HL-60/S4 (cell line): ENCODE data around the gene TIMM50.
"Not testable (repeated sequence)": the region's sequence is repeated elsewhere in the genome, so short reads cannot be mapped to it uniquely, and the experiment has no call there.

Experiments used
- in situ Hi-C: fragments of 300-500 bp; cut with MboI; formaldehyde crosslinking; loops from 2 replicates; pipeline ENCODE4 v1.14.3; 2022; ENCODE audit warnings: low sequenced_read_pairs

The TIMM50 gene

GRCh38 chr19:39480337-39481228 is at the start of gene TIMM50:
TSS of gene TIMM50 (plus strand) at chr19:39480838. CDS start at chr19:39480854, 16 bp downstream.
- in situ Hi-C loops = no loop called here

DNA sequence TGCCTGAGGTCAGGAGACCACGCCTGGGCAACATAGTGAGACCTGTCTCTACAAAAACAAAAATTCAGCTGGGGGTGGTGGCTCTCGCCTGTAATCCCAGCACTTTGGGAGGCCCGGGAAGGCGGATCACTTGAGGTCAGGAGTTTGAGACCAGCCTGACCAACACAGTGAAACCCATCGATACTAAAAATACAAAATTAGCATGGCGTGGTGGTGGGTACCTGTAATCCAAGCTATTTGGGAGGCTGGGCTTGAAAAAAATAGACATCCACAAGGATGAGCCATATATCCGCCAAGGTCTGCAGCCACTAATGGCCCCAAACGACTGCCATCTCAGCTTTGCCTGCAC is 48.0 kb upstream of the TIMM50 start:
- in situ Hi-C loops = no loop called here

- in situ Hi-C loops = no loop called here
These were observed 47.1 kb upstream of the TIMM50 start for GRCh38 chr19:39433480-39434079.

DNA sequence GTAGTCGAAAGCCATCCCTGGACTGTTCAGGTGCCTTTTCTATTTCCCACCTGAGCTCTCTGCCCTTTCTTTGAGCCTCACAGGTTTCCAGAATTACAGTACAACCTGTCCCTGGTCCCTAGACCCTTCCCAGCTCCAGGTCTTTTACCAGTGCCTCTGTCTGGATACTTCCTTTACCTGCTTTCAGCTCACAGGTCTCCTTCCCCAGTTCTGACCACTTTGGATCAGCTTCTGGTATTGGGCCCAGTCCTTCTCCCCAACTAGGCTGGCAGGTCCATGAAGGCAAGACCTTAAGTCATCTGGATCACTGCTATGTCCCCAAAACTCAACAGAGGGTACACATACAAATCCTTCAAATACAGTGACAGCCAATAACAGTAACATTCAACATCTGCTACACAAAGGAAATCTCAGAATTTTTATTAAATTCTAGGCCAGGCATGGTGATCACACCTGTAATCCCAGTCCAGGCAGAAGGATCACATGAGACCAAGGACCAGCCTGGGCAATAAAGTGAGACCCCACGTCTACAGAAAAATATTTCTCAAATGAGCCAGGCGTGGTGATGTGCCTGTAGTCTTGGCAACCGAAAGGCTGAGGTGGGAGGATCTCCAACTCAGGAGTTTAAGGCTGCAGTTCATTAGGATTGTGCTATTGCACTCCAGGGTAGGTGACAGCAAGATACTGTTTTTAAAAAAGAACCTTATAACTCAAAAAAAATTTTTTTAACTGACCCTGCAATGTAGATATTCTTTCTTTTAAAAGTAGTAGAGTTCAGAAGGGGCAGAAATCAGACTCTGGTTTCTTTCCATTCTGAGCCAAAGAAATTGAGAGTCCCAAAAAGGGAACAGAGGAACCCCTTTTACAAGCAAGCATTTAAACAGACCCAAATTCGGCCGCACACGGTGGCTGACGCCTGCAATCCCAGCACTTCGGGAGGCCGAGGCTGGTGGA is 46.2 kb upstream of the TIMM50 start:
- in situ Hi-C loops = no loop called here

DNA sequence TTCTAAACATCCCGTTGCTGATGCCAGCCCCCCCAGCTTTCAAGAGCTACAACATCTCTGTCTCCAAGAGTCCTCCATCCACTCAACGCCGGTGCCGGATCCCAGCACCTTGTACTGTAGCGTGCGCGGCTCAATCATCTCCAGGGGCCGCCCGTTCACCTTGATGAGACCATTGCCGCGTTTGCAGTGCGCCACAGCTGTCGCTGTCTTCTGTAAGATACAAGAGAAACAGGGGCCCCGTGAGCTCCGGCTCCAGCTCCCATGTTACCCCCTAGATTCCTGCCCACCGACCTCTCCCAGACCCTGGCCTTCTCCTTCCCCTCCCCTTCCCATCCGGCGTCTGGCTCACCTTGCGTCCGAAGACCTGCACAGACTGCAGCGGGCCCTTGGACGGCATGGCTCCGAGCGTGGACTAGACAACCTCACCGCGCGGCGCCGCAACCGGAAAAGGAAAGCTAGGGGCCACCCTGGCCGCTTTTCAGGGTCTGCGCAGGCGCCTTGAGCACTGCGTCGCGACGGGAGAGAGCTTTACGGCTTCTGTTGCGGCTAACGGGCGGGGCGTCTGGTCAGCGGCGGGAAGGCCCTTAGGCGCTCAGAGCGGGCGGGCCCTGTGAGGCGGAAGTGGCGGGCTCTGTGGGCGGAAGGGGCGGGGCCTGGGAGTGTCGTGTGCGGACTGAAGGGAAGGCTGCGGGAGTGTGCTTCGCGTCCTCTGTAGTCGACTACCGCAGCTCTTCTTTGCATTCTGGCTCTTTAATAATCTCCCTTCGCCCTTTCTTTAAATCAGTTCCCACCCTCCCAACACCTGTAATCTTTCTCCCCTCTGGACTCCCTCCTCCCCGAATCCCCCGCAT is 44.9 kb upstream of the TIMM50 start, which contains the start of gene RPS16:
RPS16 (minus strand) TSS at position 451 of the 851 bp plus-strand sequence; CDS start at position 397, 54 bp downstream.
- in situ Hi-C loops = no loop called here

DNA sequence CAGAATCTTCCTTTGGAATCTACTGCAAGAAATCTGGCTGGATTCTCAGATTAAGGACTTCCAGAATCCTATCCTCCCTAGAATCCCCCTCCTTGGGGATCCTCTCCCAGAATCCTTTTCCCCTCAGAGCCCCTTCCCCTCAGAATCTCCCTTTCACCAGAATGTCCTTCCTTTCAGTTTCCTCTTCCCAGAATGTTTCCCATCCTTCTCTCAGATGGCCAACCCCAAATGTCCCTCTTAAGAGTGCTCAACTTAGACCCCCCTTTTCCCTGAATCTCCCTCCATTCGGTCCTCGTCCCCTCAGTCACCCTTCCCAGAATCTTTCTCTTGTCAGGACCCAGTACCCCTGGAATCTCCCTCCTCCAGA is 44.3 kb upstream of the TIMM50 start:
- in situ Hi-C loops = no loop called here

DNA sequence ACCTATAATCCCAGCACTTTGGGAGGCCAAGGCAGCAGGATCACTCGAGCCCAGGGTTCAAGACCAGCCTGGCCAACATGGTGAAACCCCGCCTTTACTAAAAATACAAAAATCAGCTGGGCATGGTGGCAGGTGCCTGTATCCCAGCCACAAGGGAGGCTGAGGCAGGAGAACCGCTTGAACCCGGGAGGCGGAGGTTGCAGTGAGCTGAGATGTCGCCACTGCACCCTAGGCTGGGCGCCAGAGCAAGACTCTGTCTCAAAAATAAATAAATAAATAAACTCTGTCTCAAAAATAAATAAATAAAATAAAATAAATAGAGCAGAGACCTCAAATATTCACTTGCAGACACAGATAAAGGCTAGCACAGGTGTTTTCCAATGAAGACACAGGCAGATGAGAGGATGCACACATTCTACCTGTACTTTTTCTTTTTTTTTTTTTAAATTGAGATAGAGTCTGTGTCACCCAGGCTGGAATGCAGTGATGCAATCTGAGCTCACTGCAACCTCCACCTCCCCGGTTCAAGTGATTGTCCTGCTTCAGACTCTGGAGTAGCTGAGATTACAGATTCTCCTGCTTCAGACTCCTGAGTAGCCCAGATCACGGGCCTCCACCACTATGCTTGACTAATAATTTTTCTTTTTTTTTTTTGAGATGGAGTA is 42.2 kb upstream of the TIMM50 start:
- in situ Hi-C loops = no loop called here

GRCh38 chr19:39444598-39445195 is 35.9 kb upstream of the TIMM50 start:
- in situ Hi-C loops = no loop called here

GRCh38 chr19:39445196-39446111 is 35.2 kb upstream of the TIMM50 start, which contains the start of gene SUPT5H:
TSS of gene SUPT5H (plus strand) at chr19:39445582. CDS start at chr19:39445891, 309 bp downstream.
- in situ Hi-C loops = no loop called here

DNA sequence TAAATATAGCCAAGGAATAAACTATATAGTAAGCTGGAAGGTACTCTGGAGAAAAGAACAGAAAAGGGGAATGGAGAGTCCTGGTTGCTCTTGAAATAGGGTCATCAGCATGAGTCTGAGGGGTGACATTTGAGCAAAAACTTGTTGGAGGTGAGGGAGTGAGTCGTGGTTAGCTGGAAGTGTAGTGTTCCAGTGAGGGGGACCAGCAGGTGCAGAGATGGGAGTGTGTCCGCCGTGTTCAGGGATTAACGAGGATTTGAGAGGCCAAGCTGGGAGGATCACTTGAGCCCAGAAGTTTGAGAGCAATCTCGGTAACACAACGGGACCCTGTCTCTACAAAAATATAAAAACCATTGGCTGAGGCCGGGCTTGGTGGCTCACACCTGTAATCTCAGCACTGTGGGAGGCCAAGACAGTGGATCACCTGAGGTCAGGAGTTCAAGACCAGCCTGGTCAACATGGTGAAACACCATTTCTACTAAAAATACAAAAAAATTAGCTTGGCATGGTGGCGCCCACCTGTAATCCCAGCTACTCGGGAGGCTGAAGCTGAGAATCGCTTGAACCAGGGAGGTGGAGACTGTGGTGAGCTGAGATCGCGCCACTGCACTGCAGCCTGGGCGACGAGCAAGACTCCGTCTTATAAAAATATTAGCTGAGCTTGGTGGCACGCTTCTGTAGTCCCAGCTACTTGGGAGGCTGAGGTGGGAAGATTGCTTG is 34.1 kb upstream of the TIMM50 start:
- in situ Hi-C loops = no loop called here

DNA sequence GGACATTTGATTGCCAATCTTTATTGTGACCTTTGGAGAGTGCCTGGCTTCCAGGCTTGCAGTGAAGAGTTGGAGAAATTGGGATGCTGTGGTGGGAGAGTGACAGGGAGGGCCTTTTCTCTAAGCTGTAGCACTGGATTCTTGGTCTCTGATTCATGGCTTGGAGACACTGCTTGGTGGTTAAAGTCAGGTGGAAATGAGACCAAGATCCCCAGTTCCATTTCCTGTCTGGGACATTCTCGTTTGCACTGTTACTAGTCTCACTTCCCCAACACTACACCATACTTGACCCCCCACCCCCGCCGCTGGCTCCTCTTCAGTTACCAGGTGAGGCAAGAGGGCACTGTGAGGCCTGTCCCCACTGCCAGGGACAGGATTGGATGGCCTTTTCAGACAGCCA is 32.4 kb upstream of the TIMM50 start:
- in situ Hi-C loops = no loop called here

- in situ Hi-C loops = no loop called here
These were observed 31.4 kb upstream of the TIMM50 start for GRCh38 chr19:39449116-39449797.

- in situ Hi-C loops = not testable (repeated sequence)
These were observed 29.4 kb upstream of the TIMM50 start for GRCh38 chr19:39451257-39451656.

- in situ Hi-C loops = no loop called here
These were observed 17.2 kb upstream of the TIMM50 start for GRCh38 chr19:39463403-39463802.

DNA sequence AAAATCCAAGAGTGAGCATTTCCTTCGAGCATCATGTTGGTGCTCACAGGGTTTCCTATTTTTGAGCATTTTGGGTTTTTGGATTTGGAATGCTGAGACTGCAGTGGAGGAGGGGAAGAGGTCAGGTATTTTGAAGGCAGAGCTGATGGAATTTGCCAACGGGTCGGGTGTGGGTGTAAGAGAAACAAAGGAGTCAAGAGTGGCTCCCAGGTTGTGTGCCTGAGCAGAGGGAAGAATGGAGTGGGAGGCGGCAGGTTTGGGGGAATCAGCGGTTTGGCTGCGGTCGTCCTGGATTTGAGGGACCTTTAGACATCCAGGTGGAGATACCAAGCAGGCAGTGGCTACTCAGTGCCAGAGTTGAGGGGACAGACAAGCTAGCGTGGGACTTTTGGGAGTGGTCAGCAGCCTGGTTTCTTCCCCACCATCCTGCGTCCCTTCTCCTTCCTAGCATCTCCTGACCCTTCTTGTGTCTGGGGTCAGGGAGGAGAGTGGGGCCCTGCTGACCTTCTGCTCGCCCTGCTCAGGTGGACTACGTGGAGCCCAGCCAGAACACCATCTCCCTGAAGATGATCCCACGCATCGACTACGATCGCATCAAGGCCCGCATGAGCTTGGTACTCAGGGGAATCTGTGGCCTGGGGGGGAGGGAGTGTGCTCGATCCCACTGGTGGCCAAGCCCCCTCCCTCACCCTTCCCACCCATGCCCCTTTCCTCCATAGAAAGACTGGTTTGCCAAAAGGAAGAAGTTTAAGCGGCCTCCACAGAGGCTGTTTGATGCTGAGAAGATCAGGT is 14.5 kb upstream of the TIMM50 start:
- in situ Hi-C loops = no loop called here

- in situ Hi-C loops = no loop called here
These were observed 12.7 kb upstream of the TIMM50 start for GRCh38 chr19:39467941-39468340.
